ENCODE results near the gene RPUSD4.

GRCh38 chr11:126214441-126214840 is 3.0 kb upstream of the RPUSD4 start:
- no peak for TF ChIP-seq POLR2A (IDR thresholded peaks at IDR 0.05)
- TF ChIP-seq, protein P1, sequence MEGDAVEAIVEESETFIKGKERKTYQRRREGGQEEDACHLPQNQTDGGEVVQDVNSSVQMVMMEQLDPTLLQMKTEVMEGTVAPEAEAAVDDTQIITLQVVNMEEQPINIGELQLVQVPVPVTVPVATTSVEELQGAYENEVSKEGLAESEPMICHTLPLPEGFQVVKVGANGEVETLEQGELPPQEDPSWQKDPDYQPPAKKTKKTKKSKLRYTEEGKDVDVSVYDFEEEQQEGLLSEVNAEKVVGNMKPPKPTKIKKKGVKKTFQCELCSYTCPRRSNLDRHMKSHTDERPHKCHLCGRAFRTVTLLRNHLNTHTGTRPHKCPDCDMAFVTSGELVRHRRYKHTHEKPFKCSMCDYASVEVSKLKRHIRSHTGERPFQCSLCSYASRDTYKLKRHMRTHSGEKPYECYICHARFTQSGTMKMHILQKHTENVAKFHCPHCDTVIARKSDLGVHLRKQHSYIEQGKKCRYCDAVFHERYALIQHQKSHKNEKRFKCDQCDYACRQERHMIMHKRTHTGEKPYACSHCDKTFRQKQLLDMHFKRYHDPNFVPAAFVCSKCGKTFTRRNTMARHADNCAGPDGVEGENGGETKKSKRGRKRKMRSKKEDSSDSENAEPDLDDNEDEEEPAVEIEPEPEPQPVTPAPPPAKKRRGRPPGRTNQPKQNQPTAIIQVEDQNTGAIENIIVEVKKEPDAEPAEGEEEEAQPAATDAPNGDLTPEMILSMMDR (IDR thresholded peaks at IDR 0.05): no peak
- TF ChIP-seq EP300 (IDR thresholded peaks at IDR 0.05): no peak
